Skeletal muscle tissue (tissue), 4 donors: Measurements from ENCODE around the gene ATP8B1. TPM values are rescaled to one million over a fixed set of nuclear protein-coding genes. Genes with fewer than 3 reads are reported as not detected.

Source experiments
- H3K27ac ChIP-seq: one replicate; pipeline ENCODE4 v1.7.0; 2013; ENCODE audit warnings: mild to moderate bottlenecking, low read depth, low read length, inconsistent platforms
- H3K27me3 ChIP-seq, 3 donors: one replicate each; pipeline ENCODE4 v1.7.0; 2013; ENCODE audit warnings: low read length in 3 of 3; ENCODE audit not compliant: control insufficient read depth in 3 of 3, insufficient read depth in 3 of 3
- H3K36me3 ChIP-seq, 3 donors: one replicate each; pipeline ENCODE4 v1.7.0; 2013; ENCODE audit warnings: low read length in 3 of 3; ENCODE audit not compliant: control insufficient read depth in 3 of 3, insufficient read depth in 3 of 3
- H3K4me1 ChIP-seq, 3 donors: one replicate each; pipeline ENCODE4 v1.7.0; 2013; ENCODE audit warnings: low read length in 3 of 3, mild to moderate bottlenecking in 3 of 3; ENCODE audit not compliant: control insufficient read depth in 3 of 3, insufficient read depth in 3 of 3
- H3K4me3 ChIP-seq, 3 donors: one replicate each; pipeline ENCODE4 v1.7.0; 2013; ENCODE audit warnings: low read length in 3 of 3
- H3K9ac ChIP-seq, 3 donors: one replicate each; pipeline ENCODE4 v1.7.0; 2013; ENCODE audit warnings: low read length in 3 of 3, mild to moderate bottlenecking in 3 of 3, moderate library complexity in 2 of 3, low read depth in 1 of 3
- H3K9me3 ChIP-seq, 3 donors: one replicate each; pipeline ENCODE4 v1.7.0; 2013; ENCODE audit warnings: low read length in 3 of 3; ENCODE audit not compliant: control insufficient read depth in 3 of 3
- total RNA-seq: library from RNA; depleted of rRNA; stranded (reverse); fragments of >200 nt; gene quantifications from one replicate; pipeline ENCODE4 v1.2.3, GENCODE V29; 2014
- donor health status: Osteomylitis.

Gene ATP8B1
- total RNA-seq, 1 donor from 2014 or later: 4.7 TPM

DNA sequence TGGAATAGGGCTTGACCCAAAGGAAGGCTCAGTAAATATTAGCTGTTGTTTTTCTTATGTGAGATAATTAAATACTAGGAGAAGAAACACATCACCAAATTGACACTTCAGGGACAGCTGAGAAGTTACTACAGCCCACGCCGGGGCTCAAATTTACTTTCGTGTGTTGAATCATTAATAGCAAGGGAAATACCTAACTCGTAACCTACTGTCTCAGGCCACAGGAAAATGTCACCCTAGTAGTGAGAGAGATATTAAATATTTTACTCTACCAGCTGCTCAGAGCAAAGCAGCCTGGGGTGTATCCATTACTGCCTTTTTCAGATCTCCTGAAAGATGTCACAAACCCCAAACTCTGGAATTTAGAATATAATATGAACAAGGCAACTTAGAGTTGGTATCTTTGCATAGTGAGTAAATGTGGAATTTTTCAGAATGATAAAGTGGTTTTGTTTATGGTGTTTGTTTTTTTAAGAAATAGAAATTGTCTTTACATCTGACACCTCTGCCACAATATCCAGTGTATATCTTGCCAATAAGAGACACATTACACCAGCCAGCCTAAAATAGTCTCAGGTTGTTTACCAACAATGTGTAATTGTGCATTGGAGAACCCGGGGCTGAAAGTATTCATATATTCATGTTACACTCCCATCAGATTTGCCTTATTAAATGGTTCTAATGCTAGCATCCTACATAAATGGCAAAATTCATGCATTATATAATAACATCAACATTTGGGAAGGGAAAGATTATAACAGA, 48.4 kb downstream of the ATP8B1 start:
- peaks cover under 1 to 9% (median 8%) of the 10 kb centered on the region in 3 donors for H3K4me1 ChIP-seq
- peak overlapping the region; percentile 46 to 65 (median 52) for H3K9ac ChIP-seq
- peak overlapping the region; percentile 79 for H3K27ac ChIP-seq
- H3K27me3 ChIP-seq: no peaks in the 10 kb centered on the region
- no peak overlapping the region for H3K4me3 ChIP-seq
- peaks cover 0 to 2% (median 0%) of the 10 kb centered on the region in 3 donors for H3K36me3 ChIP-seq
- no peaks in the 10 kb centered on the region for H3K9me3 ChIP-seq

DNA sequence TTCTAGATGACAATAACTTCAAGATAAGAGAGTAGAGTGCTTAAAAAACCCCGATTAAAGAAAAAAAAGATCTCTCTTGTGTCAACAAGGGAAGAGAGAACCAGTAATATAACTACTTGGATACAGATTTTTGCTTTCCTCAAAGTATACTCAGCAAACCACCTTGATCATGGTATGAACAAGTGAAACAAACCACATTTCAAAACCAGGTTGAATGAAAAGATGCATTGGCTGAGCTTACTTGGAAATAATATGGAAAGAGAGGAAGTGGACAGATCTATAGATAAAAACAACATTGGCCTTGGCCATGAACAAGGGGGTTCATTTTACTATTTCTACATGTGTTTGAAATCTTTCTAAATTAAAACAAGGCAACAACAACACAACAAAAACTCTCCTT, 50.1 kb downstream of the ATP8B1 start:
- peaks cover 0 to 2% (median 0%) of the 10 kb centered on the region in 3 donors for H3K36me3 ChIP-seq
- H3K4me1 ChIP-seq: peaks cover 9 to 14% (median 14%) of the 10 kb centered on the region in 3 donors
- no peak overlapping the region for H3K27ac ChIP-seq
- H3K9ac ChIP-seq: no peak overlapping the region
- H3K4me3 ChIP-seq: no peak overlapping the region
- no peaks in the 10 kb centered on the region for H3K9me3 ChIP-seq
- H3K27me3 ChIP-seq: no peaks in the 10 kb centered on the region

DNA sequence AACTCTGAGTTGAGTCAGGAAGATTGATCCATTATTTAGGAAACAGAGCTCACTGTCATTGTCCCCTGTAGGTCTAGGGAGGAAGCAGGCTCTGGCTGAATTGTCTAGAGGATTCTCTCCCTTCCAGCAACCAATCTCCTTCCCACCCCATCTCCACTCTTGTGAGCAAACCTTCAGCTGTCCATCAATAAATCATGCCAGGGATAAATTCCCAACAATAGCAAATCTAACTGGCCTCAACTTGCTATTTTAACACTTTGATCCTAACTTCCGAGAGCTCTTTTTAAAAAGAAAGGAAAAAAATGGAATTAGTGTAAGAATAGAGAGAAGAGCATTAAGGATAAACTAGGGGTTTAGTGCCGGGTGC, 53.5 kb downstream of the ATP8B1 start:
- Histone ChIP-seq H3K27me3 (no peaks in the 10 kb centered on the region), H3K9ac (no peak overlapping the region), H3K36me3 (no peaks in the 10 kb centered on the region), H3K4me1 (peaks cover 13 to 24% (median 24%) of the 10 kb centered on the region in 3 donors), H3K27ac (peak overlapping the region; percentile 3), H3K9me3 (no peaks in the 10 kb centered on the region), H3K4me3 (no peak overlapping the region)

- peaks cover 16 to 29% (median 28%) of the 10 kb centered on the region in 3 donors for H3K4me1 ChIP-seq
- H3K4me3 ChIP-seq: no peak overlapping the region
- H3K27ac ChIP-seq: no peak overlapping the region
Measured at GRCh38 chr18:57748770-57749603, 54.1 kb downstream of the ATP8B1 start.

GRCh38 chr18:57747809-57748680, 55.1 kb downstream of the ATP8B1 start:
- no peaks in the 10 kb centered on the region for H3K9me3 ChIP-seq
- H3K27ac ChIP-seq: no peak overlapping the region
- no peak overlapping the region for H3K9ac ChIP-seq
- no peaks in the 10 kb centered on the region for H3K36me3 ChIP-seq
- peaks cover 23 to 33% (median 32%) of the 10 kb centered on the region in 3 donors for H3K4me1 ChIP-seq
- H3K4me3 ChIP-seq: no peak overlapping the region
- no peaks in the 10 kb centered on the region for H3K27me3 ChIP-seq

More at GRCh38 chr18:57748770-57749603, 54.1 kb downstream of the ATP8B1 start:
- Histone ChIP-seq H3K9me3 (no peaks in the 10 kb centered on the region), H3K9ac (no peak overlapping the region), H3K36me3 (no peaks in the 10 kb centered on the region), H3K27me3 (no peaks in the 10 kb centered on the region)

DNA sequence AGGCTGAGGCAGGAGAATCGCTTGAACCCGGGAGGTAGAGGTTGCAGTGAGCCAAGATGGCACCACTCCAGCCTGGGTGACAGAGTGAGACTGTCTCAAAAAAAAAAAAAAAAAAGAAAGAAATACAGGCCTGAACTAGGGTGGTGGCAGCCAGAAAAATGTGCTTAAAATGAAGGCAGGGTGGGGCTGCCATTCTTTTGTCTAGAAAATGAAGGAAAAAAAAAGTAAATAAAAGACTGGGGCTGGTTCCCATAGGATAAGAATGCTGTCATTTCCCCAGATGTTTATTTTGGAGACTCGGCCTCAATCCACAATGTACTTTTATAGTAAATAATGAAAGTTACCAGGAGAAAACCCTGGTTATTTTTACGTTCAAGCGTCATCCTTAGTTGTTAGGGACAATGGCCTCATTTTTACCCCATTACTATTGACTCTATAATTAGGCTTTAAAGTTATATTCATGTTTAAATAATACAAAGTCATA, 58.9 kb downstream of the ATP8B1 start:
- Histone ChIP-seq H3K36me3 (peaks cover 0 to 2% (median 0%) of the 10 kb centered on the region in 3 donors), H3K9ac (peak overlapping the region in 1 of 3 donors; percentile 8), H3K4me1 (peaks cover 18 to 28% (median 27%) of the 10 kb centered on the region in 3 donors), H3K9me3 (peaks cover 0 to 8% (median 6%) of the 10 kb centered on the region in 3 donors), H3K27me3 (no peaks in the 10 kb centered on the region), H3K27ac (peak overlapping the region; percentile 33), H3K4me3 (no peak overlapping the region)

DNA sequence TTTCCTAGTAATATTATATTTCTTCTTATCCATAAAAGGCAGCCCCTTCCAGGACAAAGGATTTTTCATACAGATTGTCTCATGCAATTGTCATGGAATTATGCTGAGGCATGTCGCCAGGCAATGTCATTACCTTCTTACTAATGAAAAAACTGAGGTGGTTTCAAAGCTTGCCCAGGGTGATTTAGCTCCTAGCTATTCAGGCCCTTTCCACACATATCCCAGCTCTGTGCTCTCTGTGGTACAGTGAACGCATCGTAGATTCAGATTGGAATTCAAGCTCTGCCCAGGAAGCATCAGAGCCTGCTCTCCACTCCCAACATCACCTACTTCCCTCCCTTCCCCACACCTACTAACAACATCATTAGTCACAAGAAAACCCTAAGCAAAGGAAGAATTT, 60.1 kb downstream of the ATP8B1 start:
- peaks cover 0 to 2% (median 0%) of the 10 kb centered on the region in 3 donors for H3K36me3 ChIP-seq
- H3K9ac ChIP-seq: no peak overlapping the region
- peaks cover 16 to 23% (median 22%) of the 10 kb centered on the region in 3 donors for H3K4me1 ChIP-seq
- no peak overlapping the region for H3K27ac ChIP-seq
- no peak overlapping the region for H3K4me3 ChIP-seq
- H3K9me3 ChIP-seq: peaks cover 0 to 8% (median 6%) of the 10 kb centered on the region in 3 donors
- H3K27me3 ChIP-seq: no peaks in the 10 kb centered on the region

DNA sequence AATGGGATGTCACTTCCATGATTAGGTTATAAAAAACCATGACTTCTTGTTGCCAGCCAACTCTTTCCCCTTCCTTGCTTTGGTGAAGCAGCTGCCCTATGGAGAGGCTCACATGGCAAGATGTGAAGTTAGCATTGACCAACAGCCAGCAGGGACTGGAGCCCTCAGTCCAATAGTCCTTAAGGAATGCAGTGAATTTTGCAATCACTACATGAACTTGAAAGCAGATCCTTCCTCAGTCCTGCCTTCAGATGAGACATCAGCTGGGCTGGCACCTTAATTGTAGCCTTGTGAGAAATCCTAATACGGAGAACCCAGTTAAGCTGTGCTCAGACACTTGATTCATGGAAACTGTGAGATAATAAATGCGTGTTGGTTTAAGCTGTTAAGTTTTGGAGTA, 61.8 kb downstream of the ATP8B1 start:
- peaks cover 14 to 18% (median 15%) of the 10 kb centered on the region in 3 donors for H3K4me1 ChIP-seq
- no peaks in the 10 kb centered on the region for H3K27me3 ChIP-seq
- peaks cover 0 to 2% (median 0%) of the 10 kb centered on the region in 3 donors for H3K36me3 ChIP-seq
- H3K9ac ChIP-seq: no peak overlapping the region
- no peak overlapping the region for H3K27ac ChIP-seq
- H3K9me3 ChIP-seq: peaks cover 0 to 8% (median 6%) of the 10 kb centered on the region in 3 donors
- H3K4me3 ChIP-seq: no peak overlapping the region

GRCh38 chr18:57738078-57738477, 65.0 kb downstream of the ATP8B1 start:
- H3K9ac ChIP-seq: no peak overlapping the region
- peaks cover 0 to 8% (median 6%) of the 10 kb centered on the region in 3 donors for H3K9me3 ChIP-seq
- no peak overlapping the region for H3K27ac ChIP-seq
- H3K4me1 ChIP-seq: peaks cover 0 to 7% (median 0%) of the 10 kb centered on the region in 3 donors
- H3K27me3 ChIP-seq: no peaks in the 10 kb centered on the region
- no peak overlapping the region for H3K4me3 ChIP-seq
- H3K36me3 ChIP-seq: peaks cover 0 to 2% (median 0%) of the 10 kb centered on the region in 3 donors
